Right renal cortex interstitium (tissue), 3 donors: ENCODE data around the gene TOMM20. TPM values are rescaled to one million over a fixed set of nuclear protein-coding genes. Genes with fewer than 3 reads are reported as not detected.
"Not testable (repeated sequence)": the region's sequence is repeated elsewhere in the genome, so short reads cannot be mapped to it uniquely, and the experiment has no call there.

ENCODE experiments used
- DNase-seq, 3 donors: peaks; one replicate each; pipeline ENCODE4 v3.0.0-alpha.2; 2013; ENCODE audit warnings: low read depth in 3 of 3, low spot score in 2 of 3
- polyA plus RNA-seq, 3 donors: library from polyadenylated mRNA; unstranded; fragments of 120-200 nt; gene quantifications; one replicate each; pipeline ENCODE4 v1.2.1, GENCODE V29; 2013; ENCODE audit not compliant: insufficient read length in 3 of 3

The TOMM20 gene
- polyA plus RNA-seq, 3 donors: 213 to 240 (median 221) TPM

GRCh38 chr1:235105051-235106043, 23.3 kb downstream of the TOMM20 start:
- no peak for DNase-seq

- DNase-seq: no peak
Measured at GRCh38 chr1:235102993-235103411, 25.6 kb downstream of the TOMM20 start.

GRCh38 chr1:235102259-235102582, 26.4 kb downstream of the TOMM20 start:
- DNase-seq: no peak

- no peak for DNase-seq
Measured at GRCh38 chr1:235101558-235102258, 26.9 kb downstream of the TOMM20 start.

- no peak for DNase-seq
Measured at GRCh38 chr1:235100194-235100772, 28.4 kb downstream of the TOMM20 start.

GRCh38 chr1:235098991-235099390, 29.6 kb downstream of the TOMM20 start:
- no peak for DNase-seq

- DNase-seq: no peak
Measured at GRCh38 chr1:235098547-235098946, 30.1 kb downstream of the TOMM20 start.

- DNase-seq: not testable (repeated sequence)
Measured at GRCh38 chr1:235097501-235097900, 31.1 kb downstream of the TOMM20 start.

- no peak for DNase-seq
Measured at GRCh38 chr1:235095938-235096562, 32.6 kb downstream of the TOMM20 start.

GRCh38 chr1:235093696-235094592, 34.7 kb downstream of the TOMM20 start:
- no peak for DNase-seq

- DNase-seq: no peak
Measured at GRCh38 chr1:235093013-235093695, 35.5 kb downstream of the TOMM20 start.

GRCh38 chr1:235092415-235092814, 36.2 kb downstream of the TOMM20 start:
- not testable (repeated sequence) for DNase-seq

- DNase-seq: not testable (repeated sequence)
Measured at GRCh38 chr1:235092045-235092406, 36.6 kb downstream of the TOMM20 start.

GRCh38 chr1:235091319-235092044, 37.2 kb downstream of the TOMM20 start:
- DNase-seq: not testable (repeated sequence)

GRCh38 chr1:235090406-235091069, 38.1 kb downstream of the TOMM20 start:
- no peak for DNase-seq

- no peak for DNase-seq
Measured at GRCh38 chr1:235088907-235089306, 39.7 kb downstream of the TOMM20 start.

- no peak for DNase-seq
Measured at GRCh38 chr1:235088430-235088829, 40.2 kb downstream of the TOMM20 start.

- DNase-seq: no peak
Measured at GRCh38 chr1:235087906-235088305, 40.7 kb downstream of the TOMM20 start.
